NCI-H510A treated with DMSO at 0.1 percent for 48 hours (cell line): ENCODE results near the gene CYBC1.

Experiments
- DNase-seq: peaks from one replicate; lab custom pipeline; 2025; lab: John Stamatoyannopoulos, UW

The CYBC1 gene

DNA sequence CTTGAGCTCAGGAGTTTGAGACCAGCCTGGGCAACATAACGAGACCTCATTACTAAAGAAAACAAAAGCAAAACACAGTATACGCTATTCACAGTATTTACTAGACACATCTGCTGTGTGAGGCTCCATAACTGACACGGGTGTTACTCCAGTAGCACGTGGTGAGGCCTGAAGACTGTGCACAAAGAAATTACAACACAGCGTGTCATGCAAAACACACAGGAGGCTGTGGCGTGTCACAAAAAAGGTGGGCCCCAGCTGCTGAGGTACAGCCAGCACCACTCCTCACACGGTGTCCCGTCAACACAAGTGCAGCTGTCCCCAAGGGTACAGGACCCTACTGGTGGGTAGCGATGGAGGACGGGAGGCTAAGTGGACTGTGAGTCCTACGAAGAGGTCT, 2.7 kb downstream of the CYBC1 start:
- no peak for DNase-seq

DNA sequence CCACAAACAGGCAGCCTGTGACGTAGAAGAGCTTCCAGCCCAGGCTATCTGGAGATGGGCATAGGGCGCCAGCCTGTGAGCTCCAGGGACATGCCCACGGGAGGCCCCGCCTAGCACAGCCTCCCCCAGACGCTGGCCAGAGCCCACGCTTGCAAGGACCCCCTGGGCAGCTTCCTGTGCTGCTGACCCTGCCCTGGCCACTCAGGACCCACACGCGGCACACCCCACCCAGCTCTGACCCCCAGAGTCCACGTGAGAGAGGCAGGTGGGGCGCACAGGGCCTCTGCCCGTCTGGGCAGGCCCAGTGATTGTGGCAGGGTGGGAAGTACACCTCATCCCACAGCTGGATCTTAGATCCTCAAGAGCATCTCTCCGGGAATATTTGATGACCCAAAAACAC, 3.9 kb downstream of the CYBC1 start:
- DNase-seq, result no peak

DNA sequence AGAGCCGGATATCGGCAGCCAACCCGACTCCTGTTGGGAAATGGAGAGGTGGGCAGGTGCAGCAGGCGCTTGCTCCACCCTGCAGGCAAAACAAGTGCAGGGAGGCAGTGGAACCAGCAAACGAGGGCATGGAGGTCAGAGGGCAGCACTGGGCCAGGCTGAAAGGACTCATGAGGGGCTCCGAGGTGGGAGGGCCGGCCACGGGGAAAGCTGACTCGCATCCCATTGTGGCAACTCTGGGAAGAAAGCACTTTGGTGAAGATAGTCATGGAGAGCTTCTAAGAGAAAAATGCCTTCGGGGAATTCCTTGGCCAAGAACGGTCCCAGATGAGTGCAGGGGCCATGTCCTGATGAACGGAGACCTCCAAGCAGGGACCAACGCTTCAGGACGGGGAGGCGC, 4.4 kb downstream of the CYBC1 start:
- no peak for DNase-seq

DNA sequence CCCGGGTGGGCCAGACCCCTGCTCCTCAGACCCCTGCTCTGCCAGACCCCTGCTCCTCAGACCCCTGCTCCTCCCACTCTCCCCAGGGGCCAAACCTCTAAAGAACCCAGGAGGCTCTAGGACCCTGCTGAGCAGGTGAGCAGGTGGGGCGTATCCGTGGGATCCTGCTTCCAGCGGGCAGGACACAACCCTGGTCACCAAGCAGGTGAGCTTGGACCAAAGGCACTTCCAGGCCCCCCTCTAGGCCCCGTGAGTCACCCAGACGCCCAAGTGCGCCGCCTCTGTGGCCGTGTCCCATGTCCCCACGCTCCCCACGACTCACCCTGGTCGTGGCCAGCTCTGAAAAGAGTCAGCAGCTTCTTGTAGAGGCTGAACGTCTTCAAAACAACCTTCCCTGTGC, 5.0 kb downstream of the CYBC1 start:
- no peak for DNase-seq

DNA sequence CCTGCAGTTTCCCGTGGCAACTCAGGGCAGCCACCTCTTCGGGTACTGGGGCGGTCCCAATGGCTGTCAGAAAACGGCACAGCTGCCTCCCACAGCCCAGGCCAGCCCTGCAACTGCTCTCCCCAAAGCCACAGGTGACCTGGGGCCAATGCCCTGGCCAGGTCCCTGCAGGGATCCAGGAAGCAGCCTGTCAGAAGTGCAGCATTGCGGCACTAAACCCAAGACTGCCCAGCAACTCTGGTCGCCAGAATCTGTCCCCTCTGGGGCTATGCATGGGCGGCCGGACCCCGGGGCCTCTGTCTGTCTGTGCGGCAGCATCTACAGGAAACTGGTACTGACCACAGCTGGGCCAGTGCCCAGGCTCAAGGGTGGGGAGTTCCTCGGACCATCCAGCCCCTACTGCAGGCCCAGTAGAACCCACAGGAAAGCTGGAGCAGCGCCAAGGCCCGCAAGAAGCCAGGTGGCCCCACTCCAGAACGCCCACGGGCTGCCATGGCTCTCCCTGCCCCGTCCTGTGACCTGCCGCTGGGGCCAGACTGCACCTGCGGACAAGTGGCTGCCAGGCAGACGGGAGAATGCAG, 5.5 kb downstream of the CYBC1 start:
- DNase-seq, result no peak

DNA sequence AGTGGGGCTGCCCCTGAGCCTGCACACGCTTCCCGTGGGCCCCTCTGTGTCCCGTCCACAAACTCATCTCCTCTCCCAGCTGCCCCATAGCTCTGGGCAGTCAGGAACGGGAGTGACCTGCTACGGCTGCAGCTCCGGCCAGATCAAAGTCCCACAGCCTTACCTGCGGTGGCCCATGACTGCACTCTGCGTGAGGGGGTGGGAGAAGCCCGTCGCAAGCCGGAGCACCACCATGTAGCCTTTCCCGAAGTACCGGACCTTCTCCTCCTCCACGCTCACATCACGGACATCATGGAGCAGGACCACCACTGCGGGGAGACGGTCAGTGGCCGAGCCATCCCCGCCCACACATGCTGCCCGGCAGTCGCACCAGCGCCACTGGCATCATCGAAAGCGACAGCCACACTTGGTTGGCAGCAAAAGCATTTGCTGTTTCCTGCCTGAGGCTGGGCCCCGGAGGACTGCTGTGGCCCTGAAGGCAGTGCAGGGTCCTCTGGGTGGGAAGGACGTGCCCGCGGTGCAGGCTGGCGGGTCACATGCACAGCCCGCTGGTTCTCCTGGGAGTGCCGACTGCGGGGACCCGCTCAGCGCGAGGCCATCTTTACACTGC, 6.2 kb downstream of the CYBC1 start:
- no peak for DNase-seq

DNA sequence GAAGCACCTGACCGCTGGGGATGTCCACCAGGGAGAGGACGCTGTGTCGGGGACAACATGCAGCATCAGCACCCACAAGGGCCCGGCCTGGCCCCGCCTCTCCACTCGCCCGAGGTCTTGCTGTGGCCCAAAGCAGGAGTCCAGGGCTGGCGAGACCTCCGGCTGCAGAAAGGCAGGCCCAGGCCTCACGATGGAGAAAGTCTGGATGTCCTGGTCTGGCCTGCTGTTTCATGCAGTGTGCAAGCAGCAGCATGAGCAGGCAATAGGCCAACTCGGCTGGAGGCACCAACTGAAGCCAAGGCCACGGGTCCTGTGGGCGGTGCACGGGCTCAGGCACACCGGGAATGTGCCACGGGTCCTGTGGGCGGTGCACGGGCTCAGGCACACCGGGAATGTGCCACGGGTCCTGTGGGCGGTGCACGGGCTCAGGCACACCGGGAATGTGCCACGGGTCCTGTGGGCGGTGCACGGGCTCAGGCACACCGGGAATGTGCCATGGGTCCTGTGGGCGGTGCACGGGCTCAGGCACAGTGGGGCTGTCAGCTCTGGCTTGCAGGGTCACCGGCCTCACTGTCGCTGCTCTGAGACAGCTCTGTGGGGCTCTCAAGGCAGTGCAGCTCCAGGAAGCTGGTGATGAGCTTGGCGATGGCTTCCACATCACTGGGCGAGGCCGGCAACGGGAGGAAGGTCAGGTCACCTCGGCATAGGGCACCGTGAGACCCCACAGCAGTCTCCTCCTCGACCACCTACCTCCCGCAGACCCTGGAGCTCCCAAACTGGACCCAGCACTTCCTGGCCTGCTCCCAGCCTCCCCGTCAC, 6.9 kb downstream of the CYBC1 start:
- DNase-seq, result no peak

DNA sequence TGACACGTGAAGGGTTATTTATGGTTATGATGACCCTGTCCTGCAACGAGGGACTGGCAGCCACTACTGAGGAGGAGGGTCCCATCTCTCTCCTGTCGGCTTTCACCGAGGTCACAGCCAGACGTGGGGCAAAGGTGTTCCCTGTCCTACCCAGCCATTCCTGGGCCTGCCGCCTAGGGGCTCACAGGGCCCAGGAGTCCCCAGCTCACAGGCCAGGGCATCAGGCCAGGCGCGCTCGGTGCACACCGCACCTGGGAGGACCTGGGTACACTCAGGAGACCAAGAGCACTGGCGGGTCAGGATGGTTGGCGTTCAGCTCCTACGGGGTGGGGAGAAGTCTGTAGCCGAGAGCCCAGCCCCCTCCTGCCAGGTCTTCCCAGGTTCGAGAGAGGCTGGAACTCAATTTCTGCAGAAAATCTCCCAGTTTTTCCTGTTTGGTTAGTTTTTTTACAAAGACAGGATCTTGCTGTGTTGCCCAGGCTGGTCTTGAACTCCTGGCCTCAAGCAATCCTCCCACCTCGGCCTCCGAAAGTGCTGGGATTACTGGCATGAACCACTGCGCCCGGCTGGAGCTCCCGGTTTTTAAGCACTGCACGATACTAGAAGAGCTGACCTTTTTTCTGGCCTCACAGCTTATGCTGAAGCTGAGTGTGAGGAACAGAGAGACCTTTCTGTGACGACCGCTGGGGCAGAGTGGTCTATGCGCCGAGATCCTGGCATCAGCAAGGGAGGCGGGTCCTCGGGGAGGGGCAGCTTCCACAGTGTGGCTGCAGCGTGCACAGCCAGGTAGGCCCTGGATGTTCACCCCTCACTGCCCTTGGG, 7.7 kb downstream of the CYBC1 start:
- DNase-seq, result no peak

DNA sequence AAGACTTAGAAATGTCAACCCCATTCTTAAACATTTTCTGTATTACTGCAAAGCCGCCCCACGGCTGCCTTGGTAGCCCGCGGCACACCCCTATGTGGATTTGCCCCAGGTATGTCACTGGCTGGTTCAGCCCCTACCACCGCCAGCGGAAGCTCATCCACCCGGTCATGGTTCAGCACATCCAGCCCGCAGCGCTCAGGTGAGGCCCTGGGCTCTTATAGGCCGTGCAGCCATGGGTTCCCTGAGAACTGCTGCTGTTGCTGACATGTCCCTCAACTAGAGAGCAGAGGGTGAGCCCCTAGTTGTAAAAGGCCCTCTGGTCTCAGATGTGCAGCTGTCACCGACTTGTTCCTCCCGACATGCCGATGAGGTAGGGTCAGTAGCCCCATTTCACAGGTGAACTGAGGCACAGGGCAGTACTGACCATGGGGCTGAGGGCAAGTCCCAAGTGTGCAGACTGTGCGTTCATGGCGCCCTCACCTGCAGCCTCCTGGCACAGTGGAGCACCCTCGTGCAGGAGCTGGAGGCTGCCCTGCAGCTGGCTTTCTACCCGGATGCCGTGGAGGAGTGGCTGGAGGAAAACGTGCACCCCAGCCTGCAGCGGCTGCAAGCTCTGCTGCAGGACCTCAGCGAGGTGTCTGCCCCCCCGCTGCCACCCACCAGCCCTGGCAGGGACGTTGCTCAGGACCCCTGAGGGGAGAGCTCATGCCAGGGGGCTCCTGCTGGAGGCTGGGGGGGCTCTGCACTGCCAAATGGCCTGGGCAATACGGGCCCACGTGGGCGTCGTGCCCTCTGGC, 8.7 kb downstream of the CYBC1 start:
- DNase-seq, result no peak

DNA sequence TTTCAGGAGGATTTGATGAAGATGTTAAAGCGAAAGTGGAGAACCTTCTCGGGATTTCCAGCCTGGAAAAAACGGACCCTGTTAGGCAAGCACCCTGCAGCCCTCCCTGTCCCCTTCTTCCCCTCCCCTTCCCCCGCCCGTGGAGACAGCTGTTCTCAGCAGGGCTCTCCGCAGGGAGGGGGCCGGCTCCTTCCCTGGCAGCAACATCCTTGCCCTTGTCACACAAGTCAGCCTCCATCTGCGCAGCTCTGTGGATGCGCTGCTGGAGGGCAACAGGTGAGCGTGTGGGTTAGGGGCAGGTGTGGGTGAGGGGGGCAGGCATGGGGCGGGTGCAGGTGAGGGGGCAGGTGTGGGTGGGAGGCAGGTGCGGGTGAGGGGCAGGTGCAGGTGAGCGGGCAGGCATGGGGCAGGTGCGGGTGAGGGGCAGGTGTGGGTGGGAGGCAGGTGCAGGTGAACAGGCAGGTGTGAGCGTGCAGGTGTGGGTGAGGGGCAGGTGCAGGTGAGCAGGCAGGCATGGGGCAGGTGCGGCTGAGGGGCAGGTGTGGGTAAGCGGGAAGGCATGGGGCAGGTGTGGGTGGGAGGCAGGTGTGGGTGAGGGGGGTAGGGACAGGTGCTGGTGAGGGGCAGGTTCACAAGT, 9.4 kb downstream of the CYBC1 start:
- DNase-seq, result no peak

DNA sequence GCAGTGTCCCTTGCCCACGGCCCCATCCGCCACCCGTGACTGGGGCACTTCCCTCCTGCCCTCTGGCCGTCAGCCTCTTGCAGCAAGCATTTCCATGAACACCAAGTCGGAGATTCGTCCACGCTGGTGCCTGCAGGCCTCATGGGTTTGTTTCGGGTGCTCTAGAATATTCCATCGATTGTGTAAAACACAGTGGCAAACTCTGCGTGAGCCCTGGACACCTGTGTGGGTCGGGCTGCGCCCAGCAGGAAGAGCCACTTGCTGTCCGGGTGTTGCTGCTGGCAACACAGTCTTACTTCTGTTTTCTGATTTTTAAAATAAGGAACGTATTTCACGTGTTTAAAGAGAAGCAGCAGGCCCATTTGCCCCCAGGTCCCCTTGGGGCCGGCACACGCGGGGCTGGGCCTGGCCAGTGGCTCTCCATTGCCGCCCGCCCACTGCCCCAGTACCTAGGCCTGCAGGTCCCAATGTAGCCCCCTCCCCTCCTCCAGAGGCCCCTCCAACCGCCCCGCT, 10.0 kb downstream of the CYBC1 start:
- no peak for DNase-seq

DNA sequence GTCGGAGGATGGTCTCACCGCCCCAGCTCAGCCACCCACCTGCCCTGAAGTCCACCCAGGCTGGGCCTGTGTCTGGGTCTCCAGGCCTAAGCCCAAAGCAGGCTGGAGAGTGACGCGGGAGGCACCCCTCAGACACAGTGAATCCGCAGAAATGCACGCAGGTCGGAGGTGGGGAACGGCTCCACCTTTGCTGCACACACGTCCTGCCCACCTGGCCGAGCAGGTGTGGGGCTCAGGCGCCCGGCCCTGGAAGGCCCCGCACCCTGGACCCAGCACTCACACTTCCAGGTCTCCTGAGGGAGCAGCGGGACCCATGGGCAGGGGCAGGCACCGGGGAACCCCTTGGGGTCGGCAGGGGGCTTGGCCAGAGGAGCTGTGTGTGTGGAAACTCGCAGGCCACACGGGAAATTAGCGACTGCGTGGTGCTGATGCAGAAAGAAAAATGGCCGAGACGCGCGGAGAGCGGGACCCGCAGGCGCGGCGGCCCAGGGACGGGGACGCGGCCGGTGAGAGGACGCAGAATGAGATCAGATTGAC, 10.7 kb downstream of the CYBC1 start:
- no peak for DNase-seq

DNA sequence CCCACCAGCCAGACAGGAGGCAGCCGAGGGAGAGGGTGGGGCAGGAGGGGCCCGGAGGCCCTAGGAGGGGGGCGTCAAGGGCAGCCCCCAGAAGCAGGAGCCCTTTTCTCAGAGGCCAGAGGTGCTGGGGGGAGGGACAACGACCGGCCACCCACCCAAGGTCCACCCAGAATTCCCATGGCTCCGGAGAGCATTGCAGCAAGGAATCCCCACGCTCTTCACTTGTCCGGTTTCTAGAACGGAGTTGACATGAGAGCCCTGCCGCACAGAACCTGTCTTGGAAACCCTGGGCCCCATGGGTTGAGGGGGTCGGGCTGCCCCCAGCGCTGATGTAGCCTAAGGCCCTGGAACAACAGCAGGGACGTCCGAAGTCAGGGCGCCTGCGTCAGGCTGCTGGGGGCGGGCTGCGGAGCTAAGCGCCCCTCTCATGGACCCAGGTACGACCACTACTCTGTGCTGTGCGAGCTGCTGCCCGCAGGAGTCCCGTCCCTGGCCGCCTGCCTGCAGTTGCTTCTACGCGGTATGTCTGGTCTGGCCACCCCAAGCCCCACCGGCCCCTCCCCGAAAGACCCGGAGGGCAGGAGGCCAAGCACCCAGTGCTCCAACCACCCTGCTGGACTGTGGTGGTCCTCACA, 11.2 kb downstream of the CYBC1 start:
- no peak for DNase-seq

DNA sequence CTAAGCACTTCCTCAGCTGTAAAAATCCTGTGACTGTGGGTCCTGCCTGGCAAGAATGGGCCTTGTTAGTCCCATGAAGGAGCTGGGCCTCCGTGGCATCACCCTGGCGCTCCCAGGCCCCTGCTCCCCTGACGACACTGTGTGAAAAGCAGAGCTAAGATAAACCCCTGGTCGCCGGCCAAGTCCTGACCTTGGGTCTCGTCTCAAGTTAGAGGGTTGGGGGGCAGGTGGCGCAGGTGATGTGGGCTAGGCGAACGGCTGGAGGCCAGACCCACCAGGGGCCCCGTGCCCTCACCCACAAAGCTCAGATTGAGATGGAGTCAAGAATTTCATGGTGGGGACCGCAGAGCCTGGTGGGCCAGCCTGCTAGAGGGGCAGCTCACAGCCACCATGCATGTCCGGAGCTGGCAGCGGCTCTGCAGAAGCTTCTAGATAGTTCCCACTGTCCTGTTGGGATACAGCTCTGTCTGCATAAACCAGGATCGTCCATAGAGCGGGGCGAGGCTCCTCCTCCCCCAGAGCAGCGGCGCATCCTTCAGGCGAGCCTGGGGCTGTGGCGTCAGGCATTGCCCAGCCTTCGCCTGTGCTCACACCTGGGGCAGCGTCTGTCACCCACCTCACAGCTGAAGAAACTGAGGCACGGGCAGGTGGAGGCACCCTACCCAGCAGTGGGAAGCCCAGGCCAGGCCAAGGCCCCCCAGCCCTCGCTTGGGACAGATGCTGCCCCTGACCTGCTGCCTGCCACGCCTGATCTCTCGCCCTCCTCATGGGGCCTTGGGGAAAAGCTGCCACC, 12.0 kb downstream of the CYBC1 start:
- DNase-seq, result no peak

DNA sequence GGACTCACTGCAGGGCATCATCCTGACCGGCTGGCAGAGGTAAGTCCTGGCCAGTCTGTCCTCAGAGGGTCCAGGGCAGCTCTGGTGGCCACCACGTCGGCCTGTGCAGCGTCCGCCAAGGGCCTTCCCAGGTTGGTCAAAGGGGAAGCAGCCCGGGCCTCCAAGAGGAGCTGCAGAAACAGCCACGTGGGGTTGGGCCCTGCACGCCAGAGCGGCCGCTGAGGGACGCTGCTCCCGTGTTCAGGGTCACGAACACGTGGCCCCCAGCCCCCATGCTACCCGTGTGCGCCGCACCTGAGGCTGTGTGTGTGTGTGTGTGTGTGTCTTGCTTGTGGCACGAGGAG, 13.3 kb downstream of the CYBC1 start:
- no peak for DNase-seq

DNA sequence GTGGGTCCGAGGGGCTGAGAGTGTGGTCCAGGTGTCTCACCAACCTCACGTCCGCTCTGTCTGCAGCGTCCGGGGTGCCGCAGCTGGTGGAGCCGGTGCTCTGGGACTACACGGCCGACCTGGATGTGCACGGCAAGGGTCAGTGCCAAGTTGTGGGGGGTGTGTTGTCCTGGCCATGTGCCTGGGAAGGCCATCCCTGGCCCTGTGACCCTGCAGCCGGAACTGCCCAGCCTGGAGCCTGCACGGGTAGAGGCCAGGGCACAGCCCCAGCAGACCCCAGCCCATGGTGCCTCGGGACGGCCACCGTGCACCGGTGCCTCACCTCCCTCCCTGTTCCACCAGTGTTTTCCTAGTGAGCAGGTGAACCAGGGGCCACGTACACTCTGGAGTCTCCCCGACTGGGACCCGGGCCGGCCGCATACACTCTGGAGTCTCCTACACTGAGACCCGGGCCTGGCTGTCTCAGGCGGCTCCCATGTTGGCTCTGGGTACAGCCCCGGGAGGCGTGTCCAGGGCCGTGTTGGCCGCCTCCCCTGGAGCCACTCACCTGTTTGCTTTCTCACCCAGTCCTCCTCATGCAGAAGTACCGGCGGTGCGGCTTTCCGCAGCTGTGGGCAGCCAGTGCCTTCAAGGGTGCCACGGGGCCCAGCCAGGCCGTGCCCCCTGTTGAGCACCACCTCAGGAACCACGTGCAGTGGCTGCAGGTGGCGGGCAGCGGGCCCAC, 13.8 kb downstream of the CYBC1 start:
- no peak for DNase-seq

DNA sequence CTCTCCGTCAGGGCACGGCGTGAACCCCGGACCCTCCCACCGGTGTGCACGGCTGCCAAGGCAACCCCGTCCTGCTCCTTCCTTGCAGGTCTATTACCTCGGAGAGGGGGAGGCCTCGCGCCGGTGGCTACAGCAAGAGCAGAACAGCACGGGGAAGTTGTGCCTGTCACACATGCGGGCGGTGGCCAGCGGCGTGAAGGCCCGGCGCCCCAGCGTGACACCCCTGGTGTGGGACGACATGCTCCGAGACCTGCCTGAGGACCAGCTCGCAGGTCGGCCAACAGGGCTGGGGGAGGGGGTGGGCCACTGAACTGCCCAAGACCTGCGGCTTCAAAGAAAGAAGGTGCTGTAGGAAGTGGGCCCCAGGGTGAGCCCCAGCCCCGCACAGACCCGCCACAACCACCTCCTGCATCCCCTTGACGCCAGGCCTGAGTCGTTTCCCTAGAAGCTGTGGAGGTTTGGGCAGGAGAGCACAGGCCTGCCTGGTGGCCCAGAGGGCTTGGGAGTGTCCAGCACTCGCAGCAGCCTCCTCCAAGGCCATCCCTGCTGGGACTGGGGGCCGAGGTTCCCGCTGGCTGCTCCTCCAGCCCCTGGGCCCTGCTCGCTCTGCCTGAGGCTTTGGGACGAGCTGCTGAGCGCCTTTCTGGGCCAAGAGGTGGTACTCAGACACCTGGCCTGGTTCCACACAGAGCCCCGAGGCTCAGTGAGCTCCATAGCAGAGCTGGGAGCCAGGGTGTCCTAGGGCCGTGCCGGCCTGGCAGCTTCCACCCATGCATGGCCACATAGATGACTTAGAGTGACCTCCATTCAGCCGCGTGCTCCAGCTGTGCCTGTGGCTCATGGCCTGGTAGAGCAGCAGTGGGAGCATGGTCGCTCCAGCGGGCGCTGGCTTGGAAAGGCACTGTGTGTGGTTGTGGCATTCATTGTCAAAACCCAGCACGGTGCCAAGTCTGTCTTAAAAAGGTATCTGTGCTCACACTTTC, 14.7 kb downstream of the CYBC1 start:
- no peak for DNase-seq

DNA sequence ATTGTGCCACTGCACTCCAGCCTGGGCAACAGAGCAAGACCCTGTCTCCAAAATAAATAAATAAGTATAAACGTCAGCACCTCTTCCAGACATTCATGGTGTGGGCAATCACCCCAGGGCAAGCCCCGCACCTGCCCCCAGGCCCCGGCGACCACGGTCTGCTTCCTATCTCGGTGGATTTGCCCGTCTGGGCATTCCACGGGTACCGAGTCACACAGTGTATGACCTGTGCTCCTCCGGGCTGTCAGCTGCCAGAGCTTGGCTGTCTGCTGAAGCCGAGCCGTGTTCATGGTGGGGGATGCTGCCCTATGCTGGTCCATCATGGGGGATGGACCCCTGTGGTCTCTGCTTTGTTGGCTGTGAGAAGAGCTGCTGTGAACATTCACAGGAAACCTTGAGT, 15.4 kb downstream of the CYBC1 start:
- no peak for DNase-seq
